Measurements from ENCODE around the gene HAX1.

Gene HAX1

DNA sequence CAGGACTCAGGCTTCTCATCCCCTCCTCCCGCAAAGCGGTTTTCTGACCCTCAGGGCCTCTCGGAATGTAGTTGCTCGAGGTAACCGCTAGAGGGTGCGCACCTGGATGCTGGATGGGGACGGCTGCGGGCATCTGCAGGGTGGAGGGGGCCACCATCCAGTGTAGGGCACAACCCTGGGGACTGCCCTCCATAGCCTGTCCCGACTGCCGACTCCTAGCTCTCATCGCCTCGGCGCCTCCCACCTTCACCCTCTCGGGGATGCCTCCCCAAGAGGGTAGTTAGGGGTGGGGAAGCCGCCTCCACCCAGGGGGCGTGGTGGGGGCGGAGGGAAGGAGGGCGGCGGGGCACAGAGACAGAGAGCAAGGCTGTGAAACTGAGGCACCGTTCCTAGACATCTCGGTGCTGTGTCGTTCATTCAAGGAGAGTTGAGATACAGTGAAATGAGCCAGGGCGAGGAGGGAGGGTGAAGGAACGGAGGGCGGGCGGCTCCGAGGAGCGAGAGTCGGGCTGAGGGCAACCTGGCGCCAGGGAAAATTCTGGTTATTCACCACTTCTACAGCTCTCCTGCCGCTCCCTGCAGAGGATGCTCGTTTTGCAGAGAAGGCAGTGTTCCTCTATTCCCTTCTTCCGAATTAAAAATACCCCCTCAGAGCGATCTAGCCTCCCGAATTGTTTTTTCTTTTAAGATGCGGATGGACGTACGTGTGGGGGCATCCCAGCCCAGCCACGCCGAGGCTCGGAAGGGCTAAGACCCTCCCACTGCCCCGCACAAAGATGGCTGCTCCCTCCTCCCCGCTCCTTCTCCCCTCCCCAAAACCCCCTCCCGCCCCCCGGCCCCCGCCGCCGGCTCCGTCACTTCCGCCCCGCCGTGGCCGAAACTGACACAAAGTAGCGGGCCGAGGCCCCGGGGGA is 52.5 kb downstream of the HAX1 start, which contains the start of gene ATP8B2 (continued):
- TF ChIP-seq, protein P1, sequence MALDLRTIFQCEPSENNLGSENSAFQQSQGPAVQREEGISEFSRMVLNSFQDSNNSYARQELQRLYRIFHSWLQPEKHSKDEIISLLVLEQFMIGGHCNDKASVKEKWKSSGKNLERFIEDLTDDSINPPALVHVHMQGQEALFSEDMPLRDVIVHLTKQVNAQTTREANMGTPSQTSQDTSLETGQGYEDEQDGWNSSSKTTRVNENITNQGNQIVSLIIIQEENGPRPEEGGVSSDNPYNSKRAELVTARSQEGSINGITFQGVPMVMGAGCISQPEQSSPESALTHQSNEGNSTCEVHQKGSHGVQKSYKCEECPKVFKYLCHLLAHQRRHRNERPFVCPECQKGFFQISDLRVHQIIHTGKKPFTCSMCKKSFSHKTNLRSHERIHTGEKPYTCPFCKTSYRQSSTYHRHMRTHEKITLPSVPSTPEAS (tag by site-specific recombination; IDR thresholded peaks at IDR 0.05): no peak
- TF ChIP-seq ZNF341 (tag by site-specific recombination; IDR thresholded peaks at IDR 0.05; ENCODE audit: low read depth) (peak; percentile 84), ZNF223 (tag by site-specific recombination; IDR thresholded peaks at IDR 0.05) (no peak), MZF1 (tag by site-specific recombination; IDR thresholded peaks at IDR 0.05; ENCODE audit: borderline replicate concordance) (no peak), KLF10 (tag by site-specific recombination; IDR thresholded peaks at IDR 0.05) (peak; percentile 64), ZNF24 (tag by site-specific recombination; IDR thresholded peaks at IDR 0.05) (no peak), ZNF76 (tag by site-specific recombination; IDR thresholded peaks at IDR 0.05; ENCODE audit: borderline replicate concordance, low read depth) (peak; percentile 23; the same call in 1 of the 2 replicates), ZNF549 (tag by site-specific recombination; IDR thresholded peaks at IDR 0.05) (no peak), ZFP37 (tag by site-specific recombination; IDR thresholded peaks at IDR 0.05) (peak; percentile 41; the same call in 1 of the 2 replicates), ZBTB1 (tag by site-specific recombination; IDR thresholded peaks at IDR 0.05) (no peak), ZEB2 (tag by site-specific recombination; IDR thresholded peaks at IDR 0.05) (peak; percentile 79), ZNF664 (tag by site-specific recombination; IDR thresholded peaks at IDR 0.05) (no peak), GFI1B (tag by site-specific recombination; IDR thresholded peaks at IDR 0.05) (no peak), ZSCAN23 (tag by site-specific recombination; IDR thresholded peaks at IDR 0.05) (no peak)
- TF ChIP-seq, protein P2, sequence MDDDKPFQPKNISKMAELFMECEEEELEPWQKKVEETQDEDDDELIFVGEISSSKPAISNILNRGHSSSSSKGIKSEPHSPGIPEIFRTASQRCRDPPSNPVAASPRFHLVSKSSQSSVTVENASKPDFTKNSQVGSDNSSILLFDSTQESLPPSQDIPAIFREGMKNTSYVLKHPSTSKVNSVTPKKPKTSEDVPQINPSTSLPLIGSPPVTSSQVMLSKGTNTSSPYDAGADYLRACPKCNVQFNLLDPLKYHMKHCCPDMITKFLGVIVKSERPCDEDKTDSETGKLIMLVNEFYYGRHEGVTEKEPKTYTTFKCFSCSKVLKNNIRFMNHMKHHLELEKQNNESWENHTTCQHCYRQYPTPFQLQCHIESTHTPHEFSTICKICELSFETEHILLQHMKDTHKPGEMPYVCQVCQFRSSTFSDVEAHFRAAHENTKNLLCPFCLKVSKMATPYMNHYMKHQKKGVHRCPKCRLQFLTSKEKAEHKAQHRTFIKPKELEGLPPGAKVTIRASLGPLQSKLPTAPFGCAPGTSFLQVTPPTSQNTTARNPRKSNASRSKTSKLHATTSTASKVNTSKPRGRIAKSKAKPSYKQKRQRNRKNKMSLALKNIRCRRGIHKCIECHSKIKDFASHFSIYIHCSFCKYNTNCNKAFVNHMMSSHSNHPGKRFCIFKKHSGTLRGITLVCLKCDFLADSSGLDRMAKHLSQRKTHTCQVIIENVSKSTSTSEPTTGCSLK (tag by site-specific recombination; IDR thresholded peaks at IDR 0.05): no peak
- TF ChIP-seq, protein P3, sequence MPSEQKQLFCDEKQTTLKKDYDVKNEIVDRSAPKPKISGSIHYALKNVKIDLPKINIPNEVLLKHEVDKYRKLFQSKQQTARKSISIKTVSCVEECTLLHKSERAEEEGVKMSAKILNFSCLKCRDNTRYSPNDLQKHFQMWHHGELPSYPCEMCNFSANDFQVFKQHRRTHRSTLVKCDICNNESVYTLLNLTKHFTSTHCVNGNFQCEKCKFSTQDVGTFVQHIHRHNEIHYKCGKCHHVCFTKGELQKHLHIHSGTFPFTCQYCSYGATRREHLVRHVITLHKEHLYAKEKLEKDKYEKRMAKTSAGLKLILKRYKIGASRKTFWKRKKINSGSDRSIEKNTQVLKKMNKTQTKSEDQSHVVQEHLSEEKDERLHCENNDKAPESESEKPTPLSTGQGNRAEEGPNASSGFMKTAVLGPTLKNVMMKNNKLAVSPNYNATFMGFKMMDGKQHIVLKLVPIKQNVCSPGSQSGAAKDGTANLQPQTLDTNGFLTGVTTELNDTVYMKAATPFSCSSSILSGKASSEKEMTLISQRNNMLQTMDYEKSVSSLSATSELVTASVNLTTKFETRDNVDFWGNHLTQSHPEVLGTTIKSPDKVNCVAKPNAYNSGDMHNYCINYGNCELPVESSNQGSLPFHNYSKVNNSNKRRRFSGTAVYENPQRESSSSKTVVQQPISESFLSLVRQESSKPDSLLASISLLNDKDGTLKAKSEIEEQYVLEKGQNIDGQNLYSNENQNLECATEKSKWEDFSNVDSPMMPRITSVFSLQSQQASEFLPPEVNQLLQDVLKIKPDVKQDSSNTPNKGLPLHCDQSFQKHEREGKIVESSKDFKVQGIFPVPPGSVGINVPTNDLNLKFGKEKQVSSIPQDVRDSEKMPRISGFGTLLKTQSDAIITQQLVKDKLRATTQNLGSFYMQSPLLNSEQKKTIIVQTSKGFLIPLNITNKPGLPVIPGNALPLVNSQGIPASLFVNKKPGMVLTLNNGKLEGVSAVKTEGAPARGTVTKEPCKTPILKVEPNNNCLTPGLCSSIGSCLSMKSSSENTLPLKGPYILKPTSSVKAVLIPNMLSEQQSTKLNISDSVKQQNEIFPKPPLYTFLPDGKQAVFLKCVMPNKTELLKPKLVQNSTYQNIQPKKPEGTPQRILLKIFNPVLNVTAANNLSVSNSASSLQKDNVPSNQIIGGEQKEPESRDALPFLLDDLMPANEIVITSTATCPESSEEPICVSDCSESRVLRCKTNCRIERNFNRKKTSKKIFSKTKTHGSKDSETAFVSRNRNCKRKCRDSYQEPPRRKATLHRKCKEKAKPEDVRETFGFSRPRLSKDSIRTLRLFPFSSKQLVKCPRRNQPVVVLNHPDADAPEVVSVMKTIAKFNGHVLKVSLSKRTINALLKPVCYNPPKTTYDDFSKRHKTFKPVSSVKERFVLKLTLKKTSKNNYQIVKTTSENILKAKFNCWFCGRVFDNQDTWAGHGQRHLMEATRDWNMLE (tag by site-specific recombination; conservative IDR thresholded peaks at IDR 0.05; ENCODE audit: low read depth): no peak
- TF ChIP-seq, protein P4, sequence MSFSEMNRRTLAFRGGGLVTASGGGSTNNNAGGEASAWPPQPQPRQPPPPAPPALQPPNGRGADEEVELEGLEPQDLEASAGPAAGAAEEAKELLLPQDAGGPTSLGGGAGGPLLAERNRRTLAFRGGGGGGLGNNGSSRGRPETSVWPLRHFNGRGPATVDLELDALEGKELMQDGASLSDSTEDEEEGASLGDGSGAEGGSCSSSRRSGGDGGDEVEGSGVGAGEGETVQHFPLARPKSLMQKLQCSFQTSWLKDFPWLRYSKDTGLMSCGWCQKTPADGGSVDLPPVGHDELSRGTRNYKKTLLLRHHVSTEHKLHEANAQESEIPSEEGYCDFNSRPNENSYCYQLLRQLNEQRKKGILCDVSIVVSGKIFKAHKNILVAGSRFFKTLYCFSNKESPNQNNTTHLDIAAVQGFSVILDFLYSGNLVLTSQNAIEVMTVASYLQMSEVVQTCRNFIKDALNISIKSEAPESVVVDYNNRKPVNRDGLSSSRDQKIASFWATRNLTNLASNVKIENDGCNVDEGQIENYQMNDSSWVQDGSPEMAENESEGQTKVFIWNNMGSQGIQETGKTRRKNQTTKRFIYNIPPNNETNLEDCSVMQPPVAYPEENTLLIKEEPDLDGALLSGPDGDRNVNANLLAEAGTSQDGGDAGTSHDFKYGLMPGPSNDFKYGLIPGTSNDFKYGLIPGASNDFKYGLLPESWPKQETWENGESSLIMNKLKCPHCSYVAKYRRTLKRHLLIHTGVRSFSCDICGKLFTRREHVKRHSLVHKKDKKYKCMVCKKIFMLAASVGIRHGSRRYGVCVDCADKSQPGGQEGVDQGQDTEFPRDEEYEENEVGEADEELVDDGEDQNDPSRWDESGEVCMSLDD (tag by site-specific recombination; IDR thresholded peaks at IDR 0.05): peak; percentile 75
- TF ChIP-seq, protein P5, sequence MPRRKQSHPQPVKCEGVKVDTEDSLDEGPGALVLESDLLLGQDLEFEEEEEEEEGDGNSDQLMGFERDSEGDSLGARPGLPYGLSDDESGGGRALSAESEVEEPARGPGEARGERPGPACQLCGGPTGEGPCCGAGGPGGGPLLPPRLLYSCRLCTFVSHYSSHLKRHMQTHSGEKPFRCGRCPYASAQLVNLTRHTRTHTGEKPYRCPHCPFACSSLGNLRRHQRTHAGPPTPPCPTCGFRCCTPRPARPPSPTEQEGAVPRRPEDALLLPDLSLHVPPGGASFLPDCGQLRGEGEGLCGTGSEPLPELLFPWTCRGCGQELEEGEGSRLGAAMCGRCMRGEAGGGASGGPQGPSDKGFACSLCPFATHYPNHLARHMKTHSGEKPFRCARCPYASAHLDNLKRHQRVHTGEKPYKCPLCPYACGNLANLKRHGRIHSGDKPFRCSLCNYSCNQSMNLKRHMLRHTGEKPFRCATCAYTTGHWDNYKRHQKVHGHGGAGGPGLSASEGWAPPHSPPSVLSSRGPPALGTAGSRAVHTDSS (tag by site-specific recombination; IDR thresholded peaks at IDR 0.05): no peak
- TF ChIP-seq, protein P6, sequence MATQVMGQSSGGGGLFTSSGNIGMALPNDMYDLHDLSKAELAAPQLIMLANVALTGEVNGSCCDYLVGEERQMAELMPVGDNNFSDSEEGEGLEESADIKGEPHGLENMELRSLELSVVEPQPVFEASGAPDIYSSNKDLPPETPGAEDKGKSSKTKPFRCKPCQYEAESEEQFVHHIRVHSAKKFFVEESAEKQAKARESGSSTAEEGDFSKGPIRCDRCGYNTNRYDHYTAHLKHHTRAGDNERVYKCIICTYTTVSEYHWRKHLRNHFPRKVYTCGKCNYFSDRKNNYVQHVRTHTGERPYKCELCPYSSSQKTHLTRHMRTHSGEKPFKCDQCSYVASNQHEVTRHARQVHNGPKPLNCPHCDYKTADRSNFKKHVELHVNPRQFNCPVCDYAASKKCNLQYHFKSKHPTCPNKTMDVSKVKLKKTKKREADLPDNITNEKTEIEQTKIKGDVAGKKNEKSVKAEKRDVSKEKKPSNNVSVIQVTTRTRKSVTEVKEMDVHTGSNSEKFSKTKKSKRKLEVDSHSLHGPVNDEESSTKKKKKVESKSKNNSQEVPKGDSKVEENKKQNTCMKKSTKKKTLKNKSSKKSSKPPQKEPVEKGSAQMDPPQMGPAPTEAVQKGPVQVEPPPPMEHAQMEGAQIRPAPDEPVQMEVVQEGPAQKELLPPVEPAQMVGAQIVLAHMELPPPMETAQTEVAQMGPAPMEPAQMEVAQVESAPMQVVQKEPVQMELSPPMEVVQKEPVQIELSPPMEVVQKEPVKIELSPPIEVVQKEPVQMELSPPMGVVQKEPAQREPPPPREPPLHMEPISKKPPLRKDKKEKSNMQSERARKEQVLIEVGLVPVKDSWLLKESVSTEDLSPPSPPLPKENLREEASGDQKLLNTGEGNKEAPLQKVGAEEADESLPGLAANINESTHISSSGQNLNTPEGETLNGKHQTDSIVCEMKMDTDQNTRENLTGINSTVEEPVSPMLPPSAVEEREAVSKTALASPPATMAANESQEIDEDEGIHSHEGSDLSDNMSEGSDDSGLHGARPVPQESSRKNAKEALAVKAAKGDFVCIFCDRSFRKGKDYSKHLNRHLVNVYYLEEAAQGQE (tag by site-specific recombination; IDR thresholded peaks at IDR 0.05): 0 out of 2 replicates have a peak, but pooled peaks have one; percentile 31
- TF ChIP-seq, protein P7, sequence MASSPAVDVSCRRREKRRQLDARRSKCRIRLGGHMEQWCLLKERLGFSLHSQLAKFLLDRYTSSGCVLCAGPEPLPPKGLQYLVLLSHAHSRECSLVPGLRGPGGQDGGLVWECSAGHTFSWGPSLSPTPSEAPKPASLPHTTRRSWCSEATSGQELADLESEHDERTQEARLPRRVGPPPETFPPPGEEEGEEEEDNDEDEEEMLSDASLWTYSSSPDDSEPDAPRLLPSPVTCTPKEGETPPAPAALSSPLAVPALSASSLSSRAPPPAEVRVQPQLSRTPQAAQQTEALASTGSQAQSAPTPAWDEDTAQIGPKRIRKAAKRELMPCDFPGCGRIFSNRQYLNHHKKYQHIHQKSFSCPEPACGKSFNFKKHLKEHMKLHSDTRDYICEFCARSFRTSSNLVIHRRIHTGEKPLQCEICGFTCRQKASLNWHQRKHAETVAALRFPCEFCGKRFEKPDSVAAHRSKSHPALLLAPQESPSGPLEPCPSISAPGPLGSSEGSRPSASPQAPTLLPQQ (tag by site-specific recombination; IDR thresholded peaks at IDR 0.05): peak; percentile 51; the same call in 1 of the 2 replicates

Measured in HEK293 (cell line).